ENCODE data around the gene HOXD13.

Gene HOXD13

DNA sequence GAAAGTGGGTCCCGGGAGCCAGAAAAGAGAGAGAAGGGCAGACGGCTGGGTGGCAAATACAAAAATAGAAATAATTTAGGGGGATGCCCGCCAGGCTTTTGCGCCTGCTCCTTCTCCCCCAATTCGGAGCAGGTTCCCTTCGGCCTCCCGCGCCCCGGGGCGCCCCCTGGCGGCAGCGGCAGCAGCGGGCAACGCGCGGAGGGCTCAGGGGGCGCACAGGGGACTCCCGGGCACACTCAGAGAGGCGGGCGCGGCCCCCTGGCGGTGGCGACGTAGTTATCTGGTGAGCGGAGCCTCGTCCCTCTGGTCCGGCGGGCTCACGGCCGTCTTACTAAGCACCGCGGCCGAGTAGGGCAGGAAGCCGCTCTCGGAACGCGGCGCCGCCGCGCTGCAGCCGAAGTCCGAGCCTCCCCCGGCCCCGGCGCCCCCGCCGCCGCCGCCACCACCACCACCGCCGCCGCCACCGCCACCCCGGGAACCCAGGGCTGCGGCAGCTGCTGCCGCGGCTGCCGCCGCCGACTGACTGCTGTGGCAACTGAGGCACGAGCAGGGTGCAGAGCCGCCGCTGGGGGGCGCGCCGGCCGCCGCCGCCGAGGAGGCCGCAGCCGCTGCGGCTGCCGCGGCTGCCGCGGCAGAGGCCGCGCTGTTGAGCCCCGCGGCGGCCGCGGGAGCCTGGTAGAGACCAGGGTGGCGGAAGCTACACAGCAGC lies 12.5 kb upstream of the HOXD13 start (continued):
- TF ChIP-seq FEZF1 (tag by site-specific recombination; IDR thresholded peaks at IDR 0.05) (no peak), ZNF610 (tag by site-specific recombination; IDR thresholded peaks at IDR 0.05; ENCODE audit: borderline replicate concordance) (peak; percentile 25; the same call in 1 of the 2 replicates), GLIS2 (tag by site-specific recombination; IDR thresholded peaks at IDR 0.05) (peak; percentile 85), ZNF2 (tag by site-specific recombination; IDR thresholded peaks at IDR 0.05) (peak; percentile 50; the same call in 1 of the 2 replicates), ZEB2 (tag by site-specific recombination; IDR thresholded peaks at IDR 0.05) (peak; percentile 26; the same call in 1 of the 2 replicates), ZNF521 (tag by site-specific recombination; IDR thresholded peaks at IDR 0.05) (no peak), OVOL3 (tag by site-specific recombination; IDR thresholded peaks at IDR 0.05) (no peak), KLF1 (tag by site-specific recombination; IDR thresholded peaks at IDR 0.05) (no peak), ZNF266 (tag by site-specific recombination; IDR thresholded peaks at IDR 0.05; ENCODE audit: low read depth) (no peak), ZNF157 (tag by site-specific recombination; IDR thresholded peaks at IDR 0.05) (no peak), YY1 (tag by site-specific recombination; IDR thresholded peaks at IDR 0.05) (no peak), ZSCAN30 (tag by site-specific recombination; IDR thresholded peaks at IDR 0.05) (peak; percentile 95), ZNF654 (tag by site-specific recombination; IDR thresholded peaks at IDR 0.05; ENCODE audit: low read depth) (peak; percentile 25; the same call in 1 of the 2 replicates), ZNF558 (tag by site-specific recombination; IDR thresholded peaks at IDR 0.05) (no peak), ZNF548 (tag by site-specific recombination; IDR thresholded peaks at IDR 0.05) (no peak), ZNF354C (tag by site-specific recombination; IDR thresholded peaks at IDR 0.05; ENCODE audit: borderline replicate concordance, low read depth) (no peak)
- TF ChIP-seq, protein P1, sequence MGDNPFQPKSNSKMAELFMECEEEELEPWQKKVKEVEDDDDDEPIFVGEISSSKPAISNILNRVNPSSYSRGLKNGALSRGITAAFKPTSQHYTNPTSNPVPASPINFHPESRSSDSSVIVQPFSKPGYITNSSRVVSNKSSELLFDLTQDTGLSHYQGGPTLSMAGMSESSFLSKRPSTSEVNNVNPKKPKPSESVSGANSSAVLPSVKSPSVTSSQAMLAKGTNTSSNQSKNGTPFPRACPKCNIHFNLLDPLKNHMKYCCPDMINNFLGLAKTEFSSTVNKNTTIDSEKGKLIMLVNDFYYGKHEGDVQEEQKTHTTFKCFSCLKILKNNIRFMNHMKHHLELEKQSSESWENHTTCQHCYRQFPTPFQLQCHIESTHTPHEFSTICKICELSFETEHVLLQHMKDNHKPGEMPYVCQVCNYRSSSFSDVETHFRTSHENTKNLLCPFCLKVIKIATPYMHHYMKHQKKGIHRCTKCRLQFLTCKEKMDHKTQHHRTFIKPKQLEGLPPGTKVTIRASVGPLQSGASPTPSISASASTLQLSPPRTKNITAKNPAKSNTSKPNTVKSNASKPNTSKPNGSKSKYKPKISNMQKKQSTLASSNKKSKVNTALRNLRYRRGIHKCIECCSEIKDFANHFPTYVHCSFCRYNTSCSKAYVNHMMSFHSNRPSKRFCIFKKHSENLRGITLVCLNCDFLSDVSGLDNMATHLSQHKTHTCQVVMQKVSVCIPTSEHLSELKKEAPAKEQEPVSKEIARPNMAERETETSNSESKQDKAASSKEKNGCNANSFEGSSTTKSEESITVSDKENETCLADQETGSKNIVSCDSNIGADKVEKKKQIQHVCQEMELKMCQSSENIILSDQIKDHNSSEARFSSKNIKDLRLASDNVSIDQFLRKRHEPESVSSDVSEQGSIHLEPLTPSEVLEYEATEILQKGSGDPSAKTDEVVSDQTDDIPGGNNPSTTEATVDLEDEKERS (tag by site-specific recombination; IDR thresholded peaks at IDR 0.05) = no peak
- TF ChIP-seq, protein P2, sequence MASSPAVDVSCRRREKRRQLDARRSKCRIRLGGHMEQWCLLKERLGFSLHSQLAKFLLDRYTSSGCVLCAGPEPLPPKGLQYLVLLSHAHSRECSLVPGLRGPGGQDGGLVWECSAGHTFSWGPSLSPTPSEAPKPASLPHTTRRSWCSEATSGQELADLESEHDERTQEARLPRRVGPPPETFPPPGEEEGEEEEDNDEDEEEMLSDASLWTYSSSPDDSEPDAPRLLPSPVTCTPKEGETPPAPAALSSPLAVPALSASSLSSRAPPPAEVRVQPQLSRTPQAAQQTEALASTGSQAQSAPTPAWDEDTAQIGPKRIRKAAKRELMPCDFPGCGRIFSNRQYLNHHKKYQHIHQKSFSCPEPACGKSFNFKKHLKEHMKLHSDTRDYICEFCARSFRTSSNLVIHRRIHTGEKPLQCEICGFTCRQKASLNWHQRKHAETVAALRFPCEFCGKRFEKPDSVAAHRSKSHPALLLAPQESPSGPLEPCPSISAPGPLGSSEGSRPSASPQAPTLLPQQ (tag by site-specific recombination; IDR thresholded peaks at IDR 0.05) = peak; percentile 39
- TF ChIP-seq, protein P3, sequence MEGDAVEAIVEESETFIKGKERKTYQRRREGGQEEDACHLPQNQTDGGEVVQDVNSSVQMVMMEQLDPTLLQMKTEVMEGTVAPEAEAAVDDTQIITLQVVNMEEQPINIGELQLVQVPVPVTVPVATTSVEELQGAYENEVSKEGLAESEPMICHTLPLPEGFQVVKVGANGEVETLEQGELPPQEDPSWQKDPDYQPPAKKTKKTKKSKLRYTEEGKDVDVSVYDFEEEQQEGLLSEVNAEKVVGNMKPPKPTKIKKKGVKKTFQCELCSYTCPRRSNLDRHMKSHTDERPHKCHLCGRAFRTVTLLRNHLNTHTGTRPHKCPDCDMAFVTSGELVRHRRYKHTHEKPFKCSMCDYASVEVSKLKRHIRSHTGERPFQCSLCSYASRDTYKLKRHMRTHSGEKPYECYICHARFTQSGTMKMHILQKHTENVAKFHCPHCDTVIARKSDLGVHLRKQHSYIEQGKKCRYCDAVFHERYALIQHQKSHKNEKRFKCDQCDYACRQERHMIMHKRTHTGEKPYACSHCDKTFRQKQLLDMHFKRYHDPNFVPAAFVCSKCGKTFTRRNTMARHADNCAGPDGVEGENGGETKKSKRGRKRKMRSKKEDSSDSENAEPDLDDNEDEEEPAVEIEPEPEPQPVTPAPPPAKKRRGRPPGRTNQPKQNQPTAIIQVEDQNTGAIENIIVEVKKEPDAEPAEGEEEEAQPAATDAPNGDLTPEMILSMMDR (tag by site-specific recombination; IDR thresholded peaks at IDR 0.05) = peak; percentile 95
- TF ChIP-seq, protein P4, sequence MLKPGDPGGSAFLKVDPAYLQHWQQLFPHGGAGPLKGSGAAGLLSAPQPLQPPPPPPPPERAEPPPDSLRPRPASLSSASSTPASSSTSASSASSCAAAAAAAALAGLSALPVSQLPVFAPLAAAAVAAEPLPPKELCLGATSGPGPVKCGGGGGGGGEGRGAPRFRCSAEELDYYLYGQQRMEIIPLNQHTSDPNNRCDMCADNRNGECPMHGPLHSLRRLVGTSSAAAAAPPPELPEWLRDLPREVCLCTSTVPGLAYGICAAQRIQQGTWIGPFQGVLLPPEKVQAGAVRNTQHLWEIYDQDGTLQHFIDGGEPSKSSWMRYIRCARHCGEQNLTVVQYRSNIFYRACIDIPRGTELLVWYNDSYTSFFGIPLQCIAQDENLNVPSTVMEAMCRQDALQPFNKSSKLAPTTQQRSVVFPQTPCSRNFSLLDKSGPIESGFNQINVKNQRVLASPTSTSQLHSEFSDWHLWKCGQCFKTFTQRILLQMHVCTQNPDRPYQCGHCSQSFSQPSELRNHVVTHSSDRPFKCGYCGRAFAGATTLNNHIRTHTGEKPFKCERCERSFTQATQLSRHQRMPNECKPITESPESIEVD (tag by site-specific recombination; IDR thresholded peaks at IDR 0.05) = no peak
- TF ChIP-seq, protein P5, sequence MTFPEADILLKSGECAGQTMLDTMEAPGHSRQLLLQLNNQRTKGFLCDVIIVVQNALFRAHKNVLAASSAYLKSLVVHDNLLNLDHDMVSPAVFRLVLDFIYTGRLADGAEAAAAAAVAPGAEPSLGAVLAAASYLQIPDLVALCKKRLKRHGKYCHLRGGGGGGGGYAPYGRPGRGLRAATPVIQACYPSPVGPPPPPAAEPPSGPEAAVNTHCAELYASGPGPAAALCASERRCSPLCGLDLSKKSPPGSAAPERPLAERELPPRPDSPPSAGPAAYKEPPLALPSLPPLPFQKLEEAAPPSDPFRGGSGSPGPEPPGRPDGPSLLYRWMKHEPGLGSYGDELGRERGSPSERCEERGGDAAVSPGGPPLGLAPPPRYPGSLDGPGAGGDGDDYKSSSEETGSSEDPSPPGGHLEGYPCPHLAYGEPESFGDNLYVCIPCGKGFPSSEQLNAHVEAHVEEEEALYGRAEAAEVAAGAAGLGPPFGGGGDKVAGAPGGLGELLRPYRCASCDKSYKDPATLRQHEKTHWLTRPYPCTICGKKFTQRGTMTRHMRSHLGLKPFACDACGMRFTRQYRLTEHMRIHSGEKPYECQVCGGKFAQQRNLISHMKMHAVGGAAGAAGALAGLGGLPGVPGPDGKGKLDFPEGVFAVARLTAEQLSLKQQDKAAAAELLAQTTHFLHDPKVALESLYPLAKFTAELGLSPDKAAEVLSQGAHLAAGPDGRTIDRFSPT (tag by site-specific recombination; IDR thresholded peaks at IDR 0.05) = peak; percentile 67; the same call in 1 of the 2 replicates
- TF ChIP-seq, protein P6, sequence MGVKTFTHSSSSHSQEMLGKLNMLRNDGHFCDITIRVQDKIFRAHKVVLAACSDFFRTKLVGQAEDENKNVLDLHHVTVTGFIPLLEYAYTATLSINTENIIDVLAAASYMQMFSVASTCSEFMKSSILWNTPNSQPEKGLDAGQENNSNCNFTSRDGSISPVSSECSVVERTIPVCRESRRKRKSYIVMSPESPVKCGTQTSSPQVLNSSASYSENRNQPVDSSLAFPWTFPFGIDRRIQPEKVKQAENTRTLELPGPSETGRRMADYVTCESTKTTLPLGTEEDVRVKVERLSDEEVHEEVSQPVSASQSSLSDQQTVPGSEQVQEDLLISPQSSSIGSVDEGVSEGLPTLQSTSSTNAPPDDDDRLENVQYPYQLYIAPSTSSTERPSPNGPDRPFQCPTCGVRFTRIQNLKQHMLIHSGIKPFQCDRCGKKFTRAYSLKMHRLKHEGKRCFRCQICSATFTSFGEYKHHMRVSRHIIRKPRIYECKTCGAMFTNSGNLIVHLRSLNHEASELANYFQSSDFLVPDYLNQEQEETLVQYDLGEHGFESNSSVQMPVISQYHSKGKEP (tag by site-specific recombination; IDR thresholded peaks at IDR 0.05) = peak; percentile 21; the same call in 1 of the 2 replicates
- TF ChIP-seq, protein P7, sequence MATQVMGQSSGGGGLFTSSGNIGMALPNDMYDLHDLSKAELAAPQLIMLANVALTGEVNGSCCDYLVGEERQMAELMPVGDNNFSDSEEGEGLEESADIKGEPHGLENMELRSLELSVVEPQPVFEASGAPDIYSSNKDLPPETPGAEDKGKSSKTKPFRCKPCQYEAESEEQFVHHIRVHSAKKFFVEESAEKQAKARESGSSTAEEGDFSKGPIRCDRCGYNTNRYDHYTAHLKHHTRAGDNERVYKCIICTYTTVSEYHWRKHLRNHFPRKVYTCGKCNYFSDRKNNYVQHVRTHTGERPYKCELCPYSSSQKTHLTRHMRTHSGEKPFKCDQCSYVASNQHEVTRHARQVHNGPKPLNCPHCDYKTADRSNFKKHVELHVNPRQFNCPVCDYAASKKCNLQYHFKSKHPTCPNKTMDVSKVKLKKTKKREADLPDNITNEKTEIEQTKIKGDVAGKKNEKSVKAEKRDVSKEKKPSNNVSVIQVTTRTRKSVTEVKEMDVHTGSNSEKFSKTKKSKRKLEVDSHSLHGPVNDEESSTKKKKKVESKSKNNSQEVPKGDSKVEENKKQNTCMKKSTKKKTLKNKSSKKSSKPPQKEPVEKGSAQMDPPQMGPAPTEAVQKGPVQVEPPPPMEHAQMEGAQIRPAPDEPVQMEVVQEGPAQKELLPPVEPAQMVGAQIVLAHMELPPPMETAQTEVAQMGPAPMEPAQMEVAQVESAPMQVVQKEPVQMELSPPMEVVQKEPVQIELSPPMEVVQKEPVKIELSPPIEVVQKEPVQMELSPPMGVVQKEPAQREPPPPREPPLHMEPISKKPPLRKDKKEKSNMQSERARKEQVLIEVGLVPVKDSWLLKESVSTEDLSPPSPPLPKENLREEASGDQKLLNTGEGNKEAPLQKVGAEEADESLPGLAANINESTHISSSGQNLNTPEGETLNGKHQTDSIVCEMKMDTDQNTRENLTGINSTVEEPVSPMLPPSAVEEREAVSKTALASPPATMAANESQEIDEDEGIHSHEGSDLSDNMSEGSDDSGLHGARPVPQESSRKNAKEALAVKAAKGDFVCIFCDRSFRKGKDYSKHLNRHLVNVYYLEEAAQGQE (tag by site-specific recombination; IDR thresholded peaks at IDR 0.05) = no peak
